H9 (cell line): Measurements from ENCODE around the gene OR2T4. TPM values are rescaled to one million over a fixed set of nuclear protein-coding genes. Genes with fewer than 3 reads are reported as not detected.

Experiments used
- DNase-seq: peaks from one replicate; pipeline ENCODE4 v3.0.0-alpha.2; 2017
- H2AFZ ChIP-seq: one replicate; pipeline ENCODE4 v1.6.1; 2013; ENCODE audit warnings: mild to moderate bottlenecking, low read length, control low read depth, moderate library complexity
- H2AK5ac ChIP-seq: 2 replicates; pipeline ENCODE4 v1.6.1; 2013; ENCODE audit warnings: low read length, control low read depth, mixed read lengths; ENCODE audit not compliant: insufficient read length
- H2BK120ac ChIP-seq: one replicate; pipeline ENCODE4 v1.6.1; 2013; ENCODE audit warnings: low read depth, mild to moderate bottlenecking, low read length, control low read depth, inconsistent platforms; ENCODE audit not compliant: poor library complexity, severe bottlenecking
- H2BK12ac ChIP-seq: 2 replicates; pipeline ENCODE4 v1.6.1; 2013; ENCODE audit warnings: low read length, control low read depth, mixed read lengths, low read depth; ENCODE audit not compliant: insufficient read length
- H2BK15ac ChIP-seq: 2 replicates; pipeline ENCODE4 v1.6.1; 2013; ENCODE audit warnings: low read depth, low read length, control low read depth
- H2BK20ac ChIP-seq: one replicate; pipeline ENCODE4 v1.6.1; 2013; ENCODE audit warnings: low read depth, mild to moderate bottlenecking, low read length, control low read depth, inconsistent platforms; ENCODE audit not compliant: poor library complexity, severe bottlenecking
- H2BK5ac ChIP-seq: 2 replicates; pipeline ENCODE4 v1.6.1; 2013; ENCODE audit warnings: low read length, control low read depth, mixed read lengths; ENCODE audit not compliant: insufficient read length
- H3K14ac ChIP-seq: 2 replicates; pipeline ENCODE4 v1.6.1; 2013; ENCODE audit warnings: low read length, control low read depth; ENCODE audit not compliant: insufficient read depth
- H3K18ac ChIP-seq: 2 replicates; pipeline ENCODE4 v1.6.1; 2013; ENCODE audit warnings: low read depth, mild to moderate bottlenecking, mixed read lengths, low read length, control low read depth; ENCODE audit not compliant: insufficient read length
- H3K23ac ChIP-seq: 2 replicates; pipeline ENCODE4 v1.6.1; 2013; ENCODE audit warnings: low read length, control low read depth, mixed read lengths, low read depth; ENCODE audit not compliant: insufficient read length
- H3K23me2 ChIP-seq: 2 replicates; pipeline ENCODE4 v1.6.1; 2013; ENCODE audit warnings: low read depth, mild to moderate bottlenecking, mixed read lengths, low read length, control low read depth; ENCODE audit not compliant: insufficient read length, poor library complexity, severe bottlenecking
- H3K27ac ChIP-seq: 2 replicates; pipeline ENCODE4 v1.5.1; 2013; ENCODE audit warnings: low read length, control low read depth, mixed read lengths, low read depth; ENCODE audit not compliant: insufficient read length
- H3K27me3 ChIP-seq: 2 replicates; pipeline ENCODE4 v1.6.1; 2013; ENCODE audit warnings: low read length, control low read depth, inconsistent platforms; ENCODE audit not compliant: insufficient read depth
- H3K4ac ChIP-seq: 2 replicates; pipeline ENCODE4 v1.6.1; 2013; ENCODE audit warnings: low read depth, mild to moderate bottlenecking, control low read depth, inconsistent platforms, low read length, moderate library complexity
- H3K4me1 ChIP-seq: 2 replicates; pipeline ENCODE4 v1.6.1; 2013; ENCODE audit warnings: low read length, control low read depth, inconsistent platforms; ENCODE audit not compliant: insufficient read depth
- H3K4me2 ChIP-seq: 2 replicates; pipeline ENCODE4 v1.6.1; 2013; ENCODE audit warnings: low read length, control low read depth, mixed read lengths; ENCODE audit not compliant: insufficient read length, insufficient read depth
- H3K56ac ChIP-seq: 2 replicates; pipeline ENCODE4 v1.6.1; 2013; ENCODE audit warnings: low read depth, mild to moderate bottlenecking, mixed read lengths, low read length, control low read depth; ENCODE audit not compliant: insufficient read length
- H3K79me1 ChIP-seq: 2 replicates; pipeline ENCODE4 v1.6.1; 2013; ENCODE audit warnings: low read depth, mild to moderate bottlenecking, moderate library complexity, low read length, control low read depth, inconsistent platforms; ENCODE audit not compliant: insufficient read depth, poor library complexity, severe bottlenecking
- H3K79me2 ChIP-seq: 2 replicates; pipeline ENCODE4 v1.6.1; 2013; ENCODE audit warnings: low read length, control low read depth, inconsistent platforms; ENCODE audit not compliant: insufficient read depth
- H3K9ac ChIP-seq: 2 replicates; pipeline ENCODE4 v1.6.1; 2013; ENCODE audit warnings: low read length, control low read depth, mixed read lengths; ENCODE audit not compliant: insufficient read length; ENCODE audit errors: extremely low read depth
- H3K9me3 ChIP-seq: one replicate; pipeline ENCODE4 v1.6.1; 2013; ENCODE audit warnings: low read depth, low read length, inconsistent platforms; ENCODE audit not compliant: control insufficient read depth
- H3T11ph ChIP-seq: one replicate; pipeline ENCODE4 v1.6.1; 2013; ENCODE audit warnings: mild to moderate bottlenecking, low read length, control low read depth, inconsistent platforms
- H4K20me1 ChIP-seq: one replicate; pipeline ENCODE4 v1.6.1; 2013; ENCODE audit not compliant: control insufficient read depth, insufficient read length, insufficient read depth
- H4K5ac ChIP-seq: 2 replicates; pipeline ENCODE4 v1.6.1; 2013; ENCODE audit warnings: low read depth, mild to moderate bottlenecking, mixed read lengths, low read length, control low read depth; ENCODE audit not compliant: insufficient read length
- H4K8ac ChIP-seq: replicated peaks from 2 replicates; pipeline ENCODE4 v1.6.1; 2013; ENCODE audit warnings: low read length, control low read depth, mixed read lengths, low read depth; ENCODE audit not compliant: insufficient read length
- H4K91ac ChIP-seq: 2 replicates; pipeline ENCODE4 v1.6.1; 2013; ENCODE audit warnings: low read depth, mild to moderate bottlenecking, moderate library complexity, mixed read lengths, low read length, control low read depth; ENCODE audit not compliant: insufficient read length
- H3K27ac Mint-ChIP-seq, 3 experiments: 2 replicates in 2 of 3; 3 replicates in 1 of 3; pipeline ENCODE4 v1.8.0; 2020 to 2021; ENCODE audit warnings: mixed read lengths in 3 of 3, mild to moderate bottlenecking in 1 of 3, moderate library complexity in 1 of 3
- H3K27me3 Mint-ChIP-seq: 2 replicates; pipeline ENCODE4 v1.8.0; 2021; ENCODE audit warnings: low read depth, mild to moderate bottlenecking, moderate library complexity, mixed read lengths
- H3K36me3 Mint-ChIP-seq, 3 experiments: 2 replicates in 2 of 3; 3 replicates in 1 of 3; pipeline ENCODE4 v1.8.0; 2020 to 2021; ENCODE audit warnings: low read depth in 3 of 3, mixed read lengths in 3 of 3; ENCODE audit not compliant: insufficient read depth in 1 of 3
- H3K4me1 Mint-ChIP-seq, 2 experiments: 2 replicates each; pipeline ENCODE4 v1.8.0; 2020; ENCODE audit warnings: mixed read lengths in 2 of 2
- H3K4me3 Mint-ChIP-seq, 2 experiments: 2 replicates in 1 of 2; 3 replicates in 1 of 2; pipeline ENCODE4 v1.8.0; 2020 to 2021; ENCODE audit warnings: mild to moderate bottlenecking in 2 of 2, mixed read lengths in 2 of 2, moderate library complexity in 1 of 2
- H3K9me3 Mint-ChIP-seq, 2 experiments: 2 replicates in 1 of 2; 3 replicates in 1 of 2; pipeline ENCODE4 v1.8.0; 2020; ENCODE audit warnings: mild to moderate bottlenecking in 2 of 2, mixed read lengths in 2 of 2, moderate library complexity in 1 of 2
- WGBS: extraction: QIAGEN DNeasy Blood & Tissue Kit; methylation state at CpG from one replicate; pipeline ENCODE4 v1.1.7; 2013; ENCODE audit warnings: missing lambda C conversion rate, low lambda C conversion rate, mixed read lengths; ENCODE audit not compliant: insufficient read length; ENCODE audit errors: extremely low coverage; 5-methylcytosine and 5-hydroxymethylcytosine counted together
- total RNA-seq: library from RNA; stranded (reverse); gene quantifications from 2 replicates; pipeline ENCODE4 v1.2.1, GENCODE V29; 2021
- TF ChIP-seq, protein P1 (sequence below): fragments of 200-600 bp; sonication (generic); conservative IDR thresholded peaks from 3 replicates; pipeline ENCODE4 v1.8.0; 2021; ENCODE audit warnings: antibody characterized with exemption, mild to moderate bottlenecking

The OR2T4 gene
- total RNA-seq, 1 experiment from 2014 or later: not detected

DNA sequence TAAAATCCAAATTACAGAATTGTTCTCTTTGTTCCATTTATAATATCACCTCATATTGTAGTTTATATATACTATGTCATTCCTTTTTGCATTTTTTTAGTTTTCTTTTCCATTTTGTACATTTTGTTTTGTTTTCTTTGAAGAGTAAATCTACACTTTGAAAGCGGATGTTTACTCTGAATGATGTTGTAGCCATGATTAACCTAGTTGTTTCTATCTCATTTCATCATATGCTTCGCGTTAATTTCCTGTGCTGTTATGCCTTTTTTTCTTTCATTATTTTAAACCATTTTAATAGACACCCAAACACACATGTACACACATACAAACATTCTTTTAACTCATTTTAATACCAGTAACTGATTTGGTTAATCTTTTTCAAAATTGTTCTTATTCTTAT, 19.4 kb downstream of the OR2T4 start:
- Histone ChIP-seq H3K79me1 (no peaks in the 10 kb centered on the region), H4K91ac (no peak overlapping the region), H2BK15ac (no peak overlapping the region), H2BK5ac (no peak overlapping the region), H3K14ac (no peak overlapping the region), H3K79me2 (no peaks in the 10 kb centered on the region), H3K56ac (no peak overlapping the region), H3K9me3 (peaks cover 46% of the 10 kb centered on the region), H3T11ph (no peak overlapping the region), H4K5ac (no peak overlapping the region), H3K27me3 (no peaks in the 10 kb centered on the region), H2BK120ac (no peak overlapping the region), H2AK5ac (no peak overlapping the region), H3K4ac (no peak overlapping the region), H3K23me2 (no peaks in the 10 kb centered on the region), H3K18ac (no peak overlapping the region), H2BK12ac (no peak overlapping the region), H3K4me1 (no peaks in the 10 kb centered on the region), H3K4me2 (no peak overlapping the region), H3K27ac (no peak overlapping the region), H3K23ac (no peak overlapping the region), H4K8ac (no peak overlapping the region), H3K9ac (no peak overlapping the region), H2BK20ac (no peak overlapping the region), H4K20me1 (no peaks in the 10 kb centered on the region), H2AFZ (no peak overlapping the region)
- Mint-ChIP-seq H3K36me3 (peaks cover 1 to 17% (median 2%) of the 10 kb centered on the region in 3 experiments; a peak in 3 of 7 replicates), H3K27ac (no peak overlapping the region), H3K4me3 (no peak overlapping the region), H3K4me1 (no peaks in the 10 kb centered on the region), H3K27me3 (no peaks in the 10 kb centered on the region), H3K9me3 (peaks cover 62 to 72% of the 10 kb centered on the region in 2 experiments)
- no peak for DNase-seq
- TF ChIP-seq, protein P1, sequence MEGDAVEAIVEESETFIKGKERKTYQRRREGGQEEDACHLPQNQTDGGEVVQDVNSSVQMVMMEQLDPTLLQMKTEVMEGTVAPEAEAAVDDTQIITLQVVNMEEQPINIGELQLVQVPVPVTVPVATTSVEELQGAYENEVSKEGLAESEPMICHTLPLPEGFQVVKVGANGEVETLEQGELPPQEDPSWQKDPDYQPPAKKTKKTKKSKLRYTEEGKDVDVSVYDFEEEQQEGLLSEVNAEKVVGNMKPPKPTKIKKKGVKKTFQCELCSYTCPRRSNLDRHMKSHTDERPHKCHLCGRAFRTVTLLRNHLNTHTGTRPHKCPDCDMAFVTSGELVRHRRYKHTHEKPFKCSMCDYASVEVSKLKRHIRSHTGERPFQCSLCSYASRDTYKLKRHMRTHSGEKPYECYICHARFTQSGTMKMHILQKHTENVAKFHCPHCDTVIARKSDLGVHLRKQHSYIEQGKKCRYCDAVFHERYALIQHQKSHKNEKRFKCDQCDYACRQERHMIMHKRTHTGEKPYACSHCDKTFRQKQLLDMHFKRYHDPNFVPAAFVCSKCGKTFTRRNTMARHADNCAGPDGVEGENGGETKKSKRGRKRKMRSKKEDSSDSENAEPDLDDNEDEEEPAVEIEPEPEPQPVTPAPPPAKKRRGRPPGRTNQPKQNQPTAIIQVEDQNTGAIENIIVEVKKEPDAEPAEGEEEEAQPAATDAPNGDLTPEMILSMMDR: no peak
- WGBS: no CpG with 5 or more reads among the region's 3 CpGs
